Breast epithelium (tissue), 4 donors: Measurements from ENCODE around the gene RFXANK. TPM values are rescaled to one million over a fixed set of nuclear protein-coding genes. Genes with fewer than 3 reads are reported as not detected.
"Not testable (repeated sequence)": the region's sequence is repeated elsewhere in the genome, so short reads cannot be mapped to it uniquely, and the experiment has no call there.

Experiments
- DNase-seq, 2 donors: peaks; one replicate each; pipeline ENCODE4 v3.0.0-alpha.2; 2019; ENCODE audit warnings: low spot score in 2 of 2
- H3K27ac ChIP-seq, 2 donors: fragments of 200-600 bp; sonication (generic) in 1 of 2; one replicate each; pipeline ENCODE4 v1.5.1; 2016 to 2019; ENCODE audit warnings: mild to moderate bottlenecking in 1 of 2
- H3K27me3 ChIP-seq, 2 donors: fragments of 200-600 bp; sonication (generic) in 1 of 2; one replicate each; pipeline versions ENCODE4 v1.5.1 to v1.6.0; 2017 to 2019; ENCODE audit warnings: control low read depth in 1 of 2, mild to moderate bottlenecking in 1 of 2
- H3K36me3 ChIP-seq: fragments of 200-600 bp; one replicate; pipeline ENCODE4 v1.5.1; 2019
- H3K4me1 ChIP-seq, 2 donors: fragments of 200-600 bp; sonication (generic); one replicate each; pipeline ENCODE4 v1.5.1; 2016 to 2019; ENCODE audit warnings: control low read depth in 1 of 2
- H3K4me3 ChIP-seq, 3 donors: fragments of 200-600 bp; sonication (generic); 1 replicate in 2 of 3; 2 replicates in 1 of 3; pipeline ENCODE4 v1.5.1; 2016 to 2019; ENCODE audit warnings: mild to moderate bottlenecking in 3 of 3, moderate library complexity in 2 of 3
- H3K9me3 ChIP-seq, 2 donors: fragments of 200-600 bp; sonication (generic) in 1 of 2; one replicate each; pipeline ENCODE4 v1.5.1; 2016 to 2019; ENCODE audit warnings: control low read depth in 1 of 2
- POLR2A ChIP-seq: fragments of 450-650 bp; IDR thresholded peaks from one replicate; pipeline ENCODE4 v1.6.1; 2016; ENCODE audit warnings: antibody characterized with exemption, mild to moderate bottlenecking, moderate library complexity
- POLR2AphosphoS5 ChIP-seq, 3 donors: sonication (generic); formaldehyde crosslinking; IDR thresholded peaks; one replicate each; pipeline ENCODE4 v1.6.1; 2017; ENCODE audit warnings: antibody characterized with exemption in 3 of 3
- intact Hi-C: fragments of 100-400 bp; cut with DNase I; formaldehyde crosslinking; loops from one replicate; pipeline ENCODE4 v1.15.1; 2023; ENCODE audit warnings: low total_unique reads
- total RNA-seq, 3 donors: library from RNA; depleted of rRNA; stranded (reverse); fragments of >200 nt; gene quantifications; one replicate each; pipeline ENCODE4 v1.1.0, GENCODE V29; 2016
- TF ChIP-seq, protein P1 (sequence below), 3 donors: fragments of 450-650 bp; IDR thresholded peaks; one replicate each; pipeline ENCODE4 v1.5.1; 2016 to 2017; ENCODE audit warnings: antibody characterized with exemption in 3 of 3, mild to moderate bottlenecking in 3 of 3, moderate library complexity in 3 of 3

Gene RFXANK
- total RNA-seq, 3 donors from 2014 or later: 43.9 to 51.1 (median 47.7) TPM

DNA sequence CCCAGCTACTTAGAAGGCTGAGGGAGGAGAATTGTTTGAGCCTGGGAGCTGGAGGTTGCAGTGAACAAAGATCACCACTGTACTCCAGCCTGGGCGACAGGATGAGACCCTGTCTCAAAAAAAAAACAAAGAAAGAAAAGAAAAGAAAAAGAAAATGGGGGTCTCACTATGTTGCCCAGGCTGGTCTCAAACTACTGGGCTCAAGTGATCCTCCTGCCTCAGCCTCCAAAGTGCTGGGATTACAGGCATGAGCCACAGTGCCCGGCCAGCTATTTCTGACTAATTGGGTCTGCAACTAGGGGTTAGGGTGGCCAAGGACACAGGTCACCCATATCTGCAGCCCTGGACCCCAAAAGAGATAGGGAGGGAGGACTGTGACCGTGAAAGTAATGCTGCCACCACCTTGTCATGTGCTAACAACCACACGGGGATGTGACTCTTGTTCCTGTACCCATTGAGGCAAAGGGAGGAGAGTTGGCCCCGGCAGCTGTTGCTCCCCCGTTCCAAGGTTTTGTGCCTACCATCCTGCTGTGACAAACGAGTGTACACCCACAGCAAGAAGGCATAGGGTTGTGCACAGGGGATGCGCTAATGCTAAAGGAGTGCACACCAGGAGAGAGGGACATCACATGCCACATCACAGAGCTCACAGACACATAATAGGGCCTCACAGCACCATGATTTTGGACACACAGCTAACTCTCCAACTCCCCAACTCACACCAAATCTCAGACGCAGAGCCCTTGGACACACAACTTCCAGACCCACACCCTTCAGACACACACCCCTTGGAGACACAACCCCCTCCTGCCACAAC, 22.6 kb upstream of the RFXANK start:
- peak overlapping the region in 2 of 3 donors; percentile 11 to 62 for H3K4me3 ChIP-seq

GRCh38 chr19:19170053-19170872, 21.8 kb upstream of the RFXANK start, which contains the start of gene MEF2B:
Gene MEF2B, minus strand, starts transcription at chr19:19170263. Its CDS starts 19,528 bp downstream, at chr19:19150735.
- Histone ChIP-seq H3K36me3 (no peaks in the 10 kb centered on the region), H3K27ac (no peak within 1 kb of the TSS), H3K9me3 (no peaks in the 10 kb centered on the region), H3K4me3 (peak within 1 kb of the TSS in 2 of 3 donors; percentile 11 to 62), H3K4me1 (no peaks in the 10 kb centered on the region), H3K27me3 (no peaks in the 10 kb centered on the region)
- no peak for TF ChIP-seq POLR2AphosphoS5 (IDR thresholded peaks at IDR 0.05)
- TF ChIP-seq, protein P1, sequence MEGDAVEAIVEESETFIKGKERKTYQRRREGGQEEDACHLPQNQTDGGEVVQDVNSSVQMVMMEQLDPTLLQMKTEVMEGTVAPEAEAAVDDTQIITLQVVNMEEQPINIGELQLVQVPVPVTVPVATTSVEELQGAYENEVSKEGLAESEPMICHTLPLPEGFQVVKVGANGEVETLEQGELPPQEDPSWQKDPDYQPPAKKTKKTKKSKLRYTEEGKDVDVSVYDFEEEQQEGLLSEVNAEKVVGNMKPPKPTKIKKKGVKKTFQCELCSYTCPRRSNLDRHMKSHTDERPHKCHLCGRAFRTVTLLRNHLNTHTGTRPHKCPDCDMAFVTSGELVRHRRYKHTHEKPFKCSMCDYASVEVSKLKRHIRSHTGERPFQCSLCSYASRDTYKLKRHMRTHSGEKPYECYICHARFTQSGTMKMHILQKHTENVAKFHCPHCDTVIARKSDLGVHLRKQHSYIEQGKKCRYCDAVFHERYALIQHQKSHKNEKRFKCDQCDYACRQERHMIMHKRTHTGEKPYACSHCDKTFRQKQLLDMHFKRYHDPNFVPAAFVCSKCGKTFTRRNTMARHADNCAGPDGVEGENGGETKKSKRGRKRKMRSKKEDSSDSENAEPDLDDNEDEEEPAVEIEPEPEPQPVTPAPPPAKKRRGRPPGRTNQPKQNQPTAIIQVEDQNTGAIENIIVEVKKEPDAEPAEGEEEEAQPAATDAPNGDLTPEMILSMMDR (IDR thresholded peaks at IDR 0.05): no peak
- TF ChIP-seq POLR2A: no peak
- intact Hi-C loops: no loop called here
- peak; percentile 35 to 78 for DNase-seq

More for the DNA sequence above, 22.6 kb upstream of the RFXANK start:
- no peaks in the 10 kb centered on the region for H3K27me3 ChIP-seq
- H3K27ac ChIP-seq: no peak overlapping the region
- intact Hi-C loops: no loop called here
- TF ChIP-seq, protein P1 (IDR thresholded peaks at IDR 0.05): no peak
- TF ChIP-seq POLR2A (no peak), POLR2AphosphoS5 (IDR thresholded peaks at IDR 0.05) (no peak)
- H3K4me1 ChIP-seq: no peaks in the 10 kb centered on the region
- no peaks in the 10 kb centered on the region for H3K36me3 ChIP-seq
- no peaks in the 10 kb centered on the region for H3K9me3 ChIP-seq
- no peak for DNase-seq

DNA sequence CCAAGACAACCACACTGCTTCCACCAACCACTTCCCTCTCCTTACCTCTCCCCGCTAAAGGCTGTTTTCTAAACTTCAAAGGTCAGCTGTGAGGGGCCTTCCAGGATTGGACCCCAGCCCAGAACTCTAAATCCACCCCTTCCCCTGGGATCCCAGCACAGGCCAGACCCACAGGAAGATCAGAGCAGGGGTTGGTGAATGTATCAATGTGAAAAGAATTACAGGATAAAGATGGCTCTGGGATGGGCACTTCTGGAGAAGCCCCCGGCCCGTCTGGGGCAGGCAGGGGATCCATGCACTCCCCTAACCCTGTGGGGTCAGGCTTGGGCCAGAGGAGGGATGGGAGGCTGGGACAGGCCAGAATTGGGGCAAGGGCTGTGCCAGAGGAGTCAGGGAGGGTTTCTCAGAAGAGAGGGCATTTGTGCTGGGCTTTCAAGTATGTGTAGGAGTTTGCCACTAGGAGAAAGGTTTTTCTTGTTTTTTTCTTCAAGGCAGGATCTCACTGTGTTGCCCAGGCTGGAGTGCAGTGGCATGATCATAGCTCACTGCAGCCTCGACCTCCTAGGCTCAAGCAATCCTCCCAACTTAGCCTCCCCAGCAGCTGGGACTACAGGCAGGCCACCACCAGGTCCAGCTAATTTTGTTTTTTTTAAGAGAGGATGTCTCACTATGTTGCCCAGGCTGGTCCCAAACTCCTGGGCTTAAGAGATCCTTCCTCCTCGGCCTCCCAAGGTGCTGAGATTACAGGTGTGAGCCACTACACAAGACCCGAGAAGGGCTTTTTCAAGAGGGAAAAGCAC, 21.0 kb upstream of the RFXANK start:
- intact Hi-C loops: no loop called here
- Histone ChIP-seq H3K9me3 (no peaks in the 10 kb centered on the region), H3K4me1 (no peaks in the 10 kb centered on the region), H3K36me3 (no peaks in the 10 kb centered on the region), H3K4me3 (no peak overlapping the region), H3K27me3 (no peaks in the 10 kb centered on the region), H3K27ac (no peak overlapping the region)
- no peak for DNase-seq
- TF ChIP-seq POLR2A (no peak), POLR2AphosphoS5 (IDR thresholded peaks at IDR 0.05) (no peak)
- TF ChIP-seq, protein P1 (IDR thresholded peaks at IDR 0.05): no peak

- TF ChIP-seq POLR2AphosphoS5 (IDR thresholded peaks at IDR 0.05) (no peak), POLR2A (no peak)
- TF ChIP-seq, protein P1 (IDR thresholded peaks at IDR 0.05): no peak
- DNase-seq: no peak
- Histone ChIP-seq H3K4me3 (no peak overlapping the region), H3K9me3 (no peaks in the 10 kb centered on the region), H3K36me3 (no peaks in the 10 kb centered on the region), H3K27me3 (no peaks in the 10 kb centered on the region), H3K4me1 (no peaks in the 10 kb centered on the region), H3K27ac (no peak overlapping the region)
- intact Hi-C loops: no loop called here
Measured at GRCh38 chr19:19171821-19172532, 20.1 kb upstream of the RFXANK start.

DNA sequence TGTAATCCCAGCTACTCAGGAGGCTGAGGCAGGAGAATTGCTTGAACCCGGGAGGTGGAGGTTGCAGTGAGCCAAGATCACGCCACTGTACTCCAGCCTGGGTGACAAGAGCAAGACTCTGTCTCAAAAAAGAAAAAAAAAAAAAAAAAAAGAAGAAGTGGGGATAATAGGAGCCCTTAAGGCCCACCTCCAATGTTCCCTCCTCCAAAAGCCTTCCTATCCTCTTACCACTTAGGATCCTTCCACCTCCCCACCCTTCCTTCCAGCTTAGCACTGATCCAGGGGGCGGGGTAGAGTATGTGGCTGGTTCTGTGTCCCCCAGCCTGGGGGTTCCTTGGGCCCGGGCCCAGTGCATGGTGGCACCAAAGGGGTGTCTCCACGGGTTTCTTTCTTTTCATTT, 18.8 kb upstream of the RFXANK start:
- H3K27ac ChIP-seq, H3K4me1 ChIP-seq, H3K4me3 ChIP-seq, H3K27me3 ChIP-seq, H3K9me3 ChIP-seq, DNase-seq, intact Hi-C loops, H3K36me3 ChIP-seq: not testable (repeated sequence)
